Erythroblast (primary cell): ENCODE results near the gene OGFRL1.
A peak's percentile ranks its signal among the peaks of the same experiment; 100 is the strongest.

Experiments
- DNase-seq, 2 experiments: peaks; one replicate each; lab custom pipeline; 2025; lab: John Stamatoyannopoulos, UW
- GATA1 ChIP-seq: IDR thresholded peaks from 2 replicates; pipeline ENCODE4 v1.6.1; 2011; ENCODE audit warnings: low read depth, mild to moderate bottlenecking, control low read depth, low read length, moderate library complexity
- POLR2A ChIP-seq: IDR thresholded peaks from 2 replicates; pipeline ENCODE4 v1.6.1; 2011; ENCODE audit warnings: mild to moderate bottlenecking, low read length

The OGFRL1 gene

DNA sequence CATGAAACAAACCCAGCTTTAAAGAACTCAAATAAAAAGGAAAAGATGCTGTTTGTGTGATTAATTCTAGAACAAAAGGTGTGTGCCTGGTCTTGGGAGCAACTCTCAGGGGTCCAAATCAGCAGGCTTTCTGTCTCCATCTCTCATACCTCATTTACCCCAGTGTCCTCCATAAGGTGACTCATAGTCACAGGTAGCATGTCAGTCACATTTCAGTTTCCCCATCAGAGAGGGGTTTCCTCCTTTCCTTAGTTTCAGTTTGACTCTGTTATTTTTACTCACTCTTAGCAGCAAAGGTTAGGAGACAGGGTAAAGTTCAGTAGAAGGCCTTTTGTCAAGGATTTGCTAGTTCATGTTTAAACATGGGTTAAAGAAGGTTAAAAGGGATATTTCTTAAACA lies 46.2 kb downstream of the OGFRL1 start:
- no peak for TF ChIP-seq POLR2A
- no peak for TF ChIP-seq GATA1
- DNase-seq = no peak

DNA sequence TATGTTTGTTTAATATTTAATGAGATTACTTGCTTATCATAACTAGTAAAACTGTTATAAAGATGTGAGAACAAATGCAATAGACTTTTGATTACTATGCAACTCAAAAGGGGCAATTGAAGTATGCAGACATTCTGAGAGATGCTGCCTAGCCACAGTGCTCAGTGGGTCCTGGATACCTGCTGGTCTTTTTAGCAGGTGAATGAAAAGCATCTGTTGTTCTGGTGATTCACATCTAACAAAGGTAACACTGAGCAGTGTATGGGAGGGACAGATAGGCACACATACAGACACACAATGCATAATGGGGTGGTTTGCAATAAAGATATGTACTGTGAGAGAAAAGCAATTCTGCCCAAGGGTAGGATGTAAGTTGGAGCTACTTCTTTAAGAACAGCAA lies 46.9 kb downstream of the OGFRL1 start:
- TF ChIP-seq GATA1 (no peak), POLR2A (no peak)
- DNase-seq = no peak

DNA sequence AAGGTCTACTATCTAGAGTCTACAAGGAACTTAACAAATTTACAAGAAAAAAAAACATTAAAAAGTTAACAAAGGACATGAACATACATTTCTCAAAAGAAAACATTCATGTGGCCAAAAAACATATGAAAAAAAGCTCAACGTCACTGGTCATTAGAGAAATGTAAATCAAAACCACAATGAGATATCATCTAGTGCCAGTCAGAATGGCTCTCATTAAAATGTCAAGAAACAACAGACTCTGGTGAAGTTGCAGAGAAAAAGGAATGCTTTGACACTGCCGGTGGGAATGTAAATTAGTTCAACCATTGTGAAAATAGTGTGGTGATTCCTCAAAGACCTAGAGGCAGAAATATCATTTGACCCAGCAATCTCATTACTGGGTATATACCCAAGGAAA lies 48.3 kb downstream of the OGFRL1 start:
- DNase-seq = no peak
- TF ChIP-seq GATA1 (no peak), POLR2A (no peak)

DNA sequence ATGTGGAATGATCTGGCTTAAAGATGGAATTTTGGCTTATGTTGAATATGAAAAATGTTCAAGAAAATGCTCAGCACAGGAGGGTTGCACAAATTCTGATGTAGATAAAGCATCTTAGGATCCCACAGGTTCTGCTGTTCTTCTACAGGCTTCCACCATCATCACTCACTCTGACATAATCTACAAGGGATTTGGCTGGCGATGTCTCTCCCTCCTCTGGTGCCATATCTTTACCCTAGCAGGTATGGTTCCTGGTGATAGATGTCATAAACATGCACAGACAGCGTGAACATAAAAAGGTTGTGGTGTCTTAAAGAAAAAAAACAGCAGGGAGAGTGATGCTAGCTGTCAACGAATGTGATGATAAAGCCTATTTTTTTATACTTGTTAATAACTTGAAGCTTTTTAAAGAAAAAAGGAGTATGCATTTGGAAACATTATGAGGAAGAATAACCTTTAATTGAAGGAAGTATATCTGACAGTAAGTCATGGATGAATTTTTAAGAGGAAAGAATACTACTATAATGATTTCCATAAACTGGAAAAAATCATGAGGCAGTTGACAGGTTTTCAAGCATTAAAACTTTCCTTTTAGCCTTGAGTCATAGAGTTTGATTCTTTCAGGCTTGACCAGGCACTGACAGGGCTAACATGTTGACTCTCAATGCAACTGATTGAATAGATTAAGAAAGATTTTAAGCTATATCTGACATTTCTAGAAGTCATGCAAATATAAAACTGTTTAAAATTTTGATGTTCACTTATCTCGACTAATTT lies 50.1 kb downstream of the OGFRL1 start:
- no peak for TF ChIP-seq GATA1
- no peak for TF ChIP-seq POLR2A
- DNase-seq = no peak

DNA sequence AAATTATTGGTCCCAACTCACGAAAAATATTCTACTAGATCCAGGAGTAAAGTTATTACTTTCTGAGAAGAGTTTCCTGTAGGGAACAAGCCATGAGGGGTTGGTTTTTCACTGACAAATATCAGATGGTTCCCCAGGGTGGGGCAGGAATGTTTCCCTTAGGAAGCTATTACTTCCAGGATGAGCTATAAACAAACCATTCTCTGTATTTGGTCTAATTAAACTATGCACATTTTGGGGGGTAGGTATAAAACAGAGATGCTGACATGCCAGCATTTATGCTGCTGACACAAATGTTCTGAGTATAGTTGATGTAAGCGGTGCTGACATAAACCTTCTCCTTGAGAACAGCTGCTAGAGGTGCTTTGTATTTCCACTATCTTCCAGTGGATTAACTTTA lies 54.2 kb downstream of the OGFRL1 start:
- no peak for TF ChIP-seq GATA1
- TF ChIP-seq POLR2A = no peak
- no peak for DNase-seq

DNA sequence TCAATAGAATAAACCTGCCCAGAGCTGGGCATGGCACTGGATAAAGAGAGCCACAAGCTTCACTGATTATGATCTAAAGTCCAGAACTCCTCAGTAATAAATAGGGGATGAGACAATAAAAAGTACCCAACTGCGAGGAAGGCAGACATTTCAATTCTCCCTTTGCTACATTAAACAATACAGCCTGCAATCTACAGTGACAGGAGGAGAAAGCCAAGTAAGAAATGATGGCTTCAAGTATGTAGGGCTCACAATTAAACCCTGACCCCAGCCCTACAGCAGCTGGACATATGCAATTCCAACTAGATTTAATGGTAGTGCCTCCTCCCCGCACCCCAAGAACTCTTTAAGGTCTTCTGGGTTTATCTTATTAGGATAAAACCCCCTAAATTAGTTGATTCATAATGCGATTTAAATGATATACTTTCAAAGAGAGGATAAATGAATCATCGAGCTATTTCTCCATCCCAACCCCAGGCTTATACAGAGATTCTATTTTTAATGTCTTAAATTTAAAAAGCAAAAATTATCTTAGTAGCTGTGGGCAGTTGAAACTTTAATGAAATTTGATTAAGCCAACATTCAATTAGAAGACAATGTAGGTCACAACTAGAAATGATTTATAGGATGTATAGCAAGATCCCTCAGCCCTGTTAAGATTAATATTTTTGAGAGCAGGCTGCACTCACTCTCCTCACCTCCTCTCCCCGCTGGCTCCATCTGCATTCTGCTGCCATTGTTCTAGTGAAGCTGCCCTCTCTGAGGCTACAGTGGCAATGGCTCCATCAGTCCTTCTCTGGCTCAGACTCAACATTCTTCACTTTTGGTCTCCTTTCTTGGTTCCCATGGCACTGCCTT lies 57.1 kb downstream of the OGFRL1 start:
- no peak for DNase-seq
- TF ChIP-seq POLR2A = no peak
- TF ChIP-seq GATA1 = no peak

DNA sequence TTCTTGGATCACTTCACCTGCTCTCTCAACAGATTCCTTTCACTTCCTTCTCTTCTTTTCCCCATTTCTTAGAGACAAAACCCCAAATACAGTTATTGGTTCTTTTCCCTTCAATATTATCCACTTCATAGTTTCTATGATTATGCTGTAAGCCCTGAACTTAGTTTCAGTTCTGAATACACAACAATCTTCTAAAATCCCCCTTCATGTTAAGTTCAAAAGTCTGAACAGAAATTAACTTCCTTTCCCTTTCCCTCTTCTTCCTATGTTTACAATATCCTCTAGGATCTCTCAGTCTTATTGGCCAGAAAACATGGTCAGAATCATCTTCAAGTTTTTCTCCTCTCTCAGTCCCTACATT lies 57.7 kb downstream of the OGFRL1 start:
- TF ChIP-seq POLR2A (no peak), GATA1 (no peak)
- no peak for DNase-seq

DNA sequence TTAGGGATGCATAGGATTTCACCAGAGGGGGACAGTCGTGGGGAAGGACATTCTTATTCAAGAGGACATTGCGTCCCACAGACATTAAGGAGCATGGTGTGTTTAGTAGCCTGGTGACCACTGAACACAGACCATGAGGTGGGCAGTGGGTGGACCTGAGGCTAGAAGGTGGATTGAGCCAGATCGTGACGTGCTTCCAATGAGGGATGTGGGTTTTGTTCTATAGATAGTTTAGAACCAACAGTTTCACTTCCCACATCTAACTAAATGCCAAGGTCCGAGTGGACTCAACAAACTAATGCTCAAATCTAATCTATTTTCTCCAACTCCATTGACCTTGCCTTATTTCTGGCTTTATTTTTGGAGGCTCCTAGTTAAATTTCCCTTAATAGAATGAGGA lies 58.5 kb downstream of the OGFRL1 start:
- DNase-seq = no peak
- no peak for TF ChIP-seq GATA1
- TF ChIP-seq POLR2A = no peak

DNA sequence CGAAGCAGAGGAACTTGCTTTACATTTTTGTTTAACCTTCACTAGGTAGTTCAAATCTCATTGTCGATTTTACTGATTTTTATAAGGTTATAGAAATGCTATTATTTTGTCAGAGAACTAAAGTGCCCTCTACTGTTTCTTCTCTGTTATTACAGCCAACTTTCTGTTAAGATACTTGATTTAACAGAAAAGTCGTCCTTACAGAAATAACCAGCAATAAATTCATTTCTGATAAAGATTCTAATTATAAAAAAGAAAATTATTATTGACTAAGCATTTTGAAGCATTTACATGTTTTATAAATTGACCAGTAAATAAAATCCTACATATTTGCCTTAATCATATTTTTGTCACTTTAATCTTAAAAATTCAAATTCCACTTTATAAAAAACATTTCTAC lies 60.8 kb downstream of the OGFRL1 start:
- DNase-seq = peak; percentile 11 to 35
- TF ChIP-seq POLR2A = no peak

DNA sequence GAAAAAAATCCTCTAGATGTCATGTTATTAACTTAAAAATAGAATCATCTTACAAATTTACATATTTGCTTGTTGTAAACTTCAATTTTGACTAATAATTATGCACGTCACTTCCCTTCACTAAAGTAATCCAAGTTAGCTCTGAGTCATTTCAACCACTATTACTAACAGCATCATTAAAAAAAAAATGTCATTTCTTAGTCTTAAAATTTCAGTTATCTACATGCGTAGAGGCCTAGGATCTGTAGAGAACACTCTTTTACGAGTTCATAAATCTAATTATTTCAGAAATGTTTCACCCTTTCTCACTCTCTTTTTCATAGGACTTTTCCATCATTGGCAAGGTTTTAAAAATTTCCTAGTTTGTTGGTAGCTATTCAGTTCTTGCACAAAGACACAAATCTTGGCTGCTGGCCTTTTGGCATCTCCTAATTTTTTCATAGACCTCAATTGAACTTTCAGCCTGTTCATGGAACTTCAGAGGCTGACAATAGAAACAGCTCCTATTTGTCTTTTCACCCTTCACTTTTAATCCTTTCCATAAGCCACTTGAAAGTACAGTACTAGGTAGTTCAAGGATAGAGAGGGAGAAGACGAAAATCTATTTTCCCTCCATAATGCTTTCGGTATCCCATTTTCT lies 61.5 kb downstream of the OGFRL1 start:
- DNase-seq = no peak
- TF ChIP-seq GATA1 = no peak

DNA sequence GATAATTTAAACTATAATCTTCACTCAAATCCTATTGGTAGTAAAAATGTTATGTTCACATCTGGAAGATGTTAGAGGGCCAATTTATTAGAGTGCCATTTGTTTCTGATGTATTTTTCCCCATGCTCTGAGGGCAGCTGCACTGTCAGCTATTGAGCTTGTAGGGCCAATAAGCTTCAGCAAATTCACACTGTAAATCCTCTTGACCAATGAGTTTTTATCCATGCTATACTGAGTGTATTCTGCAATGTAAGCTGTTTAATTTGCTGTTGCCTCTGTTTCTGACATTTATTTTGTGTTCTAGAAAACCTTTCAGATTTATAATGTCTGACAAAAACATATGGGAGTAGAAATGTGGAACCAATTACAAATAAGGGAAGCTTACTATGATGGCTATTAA lies 62.6 kb downstream of the OGFRL1 start:
- DNase-seq = no peak
- TF ChIP-seq GATA1 (no peak), POLR2A (no peak)
